Smooth muscle cell (in vitro differentiated cells): ENCODE results near the gene NCK1. TPM values are rescaled to one million over a fixed set of nuclear protein-coding genes. Genes with fewer than 3 reads are reported as not detected.

ENCODE experiments used
- DNase-seq: peaks from one replicate; lab custom pipeline; 2025; ENCODE audit not compliant: unreplicated experiment; lab: John Stamatoyannopoulos, UW
- H2AFZ ChIP-seq: fragments of 200-600 bp; sonication (generic); 2 replicates; pipeline ENCODE4 v1.6.0; 2016; ENCODE audit warnings: antibody characterized with exemption, low read depth, mild to moderate bottlenecking
- H3F3A ChIP-seq: fragments of 200-600 bp; sonication (generic); 2 replicates; pipeline ENCODE4 v1.6.0; 2017; ENCODE audit warnings: antibody characterized with exemption, low read depth
- H3K27ac ChIP-seq: fragments of 200-600 bp; sonication (generic); 2 replicates; pipeline ENCODE4 v1.5.1; 2016; ENCODE audit warnings: low read depth, mild to moderate bottlenecking
- H3K27me3 ChIP-seq: fragments of 200-600 bp; sonication (generic); 2 replicates; pipeline ENCODE4 v1.6.1; 2016; ENCODE audit warnings: low read depth, mild to moderate bottlenecking
- H3K36me3 ChIP-seq: fragments of 200-600 bp; sonication (generic); 2 replicates; pipeline ENCODE4 v1.5.1; 2016; ENCODE audit warnings: low read depth
- H3K4me1 ChIP-seq: fragments of 200-600 bp; sonication (generic); 2 replicates; pipeline ENCODE4 v1.5.1; 2016; ENCODE audit warnings: low read depth
- H3K4me2 ChIP-seq: fragments of 200-600 bp; sonication (generic); 2 replicates; pipeline ENCODE4 v1.6.0; 2016; ENCODE audit warnings: mild to moderate bottlenecking
- H3K4me3 ChIP-seq: fragments of 200-600 bp; sonication (generic); 2 replicates; pipeline ENCODE4 v1.5.1; 2016; ENCODE audit warnings: mild to moderate bottlenecking
- H3K79me2 ChIP-seq: fragments of 200-600 bp; sonication (generic); 2 replicates; pipeline ENCODE4 v1.6.0; 2016; ENCODE audit warnings: low read depth, mild to moderate bottlenecking
- H3K9ac ChIP-seq: fragments of 200-600 bp; sonication (generic); 2 replicates; pipeline ENCODE4 v1.6.0; 2016; ENCODE audit warnings: low read depth
- H3K9me3 ChIP-seq: fragments of 200-600 bp; sonication (generic); replicated peaks from 2 replicates; pipeline ENCODE4 v1.5.1; 2016; ENCODE audit warnings: low read depth
- H4K20me1 ChIP-seq: fragments of 200-600 bp; sonication (generic); 2 replicates; pipeline ENCODE4 v1.6.0; 2016; ENCODE audit warnings: low read depth
- WGBS: methylation state at CpG from one replicate; pipeline ENCODE4 v1.1.7; 2016; ENCODE audit warnings: low lambda C conversion rate; 5-methylcytosine and 5-hydroxymethylcytosine counted together
- polyA plus RNA-seq: library from polyadenylated mRNA; unstranded; fragments of >200 nt; fragmentation: Nextera tagmentation; extraction: Ambion mirVana; gene quantifications from 2 replicates; pipeline ENCODE4 v1.2.1, GENCODE V29; 2016
- total RNA-seq: library from RNA; depleted of rRNA; stranded (reverse); fragments of >200 nt; gene quantifications from 2 replicates; pipeline ENCODE4 v1.2.3, GENCODE V29; 2014
- TF ChIP-seq, protein P1 (sequence below): fragments of 200-600 bp; sonication (generic); IDR thresholded peaks from 2 replicates; pipeline ENCODE4 v1.5.1; 2017; ENCODE audit warnings: borderline replicate concordance, mild to moderate bottlenecking, antibody characterized with exemption; ENCODE audit not compliant: insufficient read depth, poor library complexity, severe bottlenecking

The NCK1 gene
- total and polyA plus RNA-seq, 2 experiments from 2014 or later: 21.1 to 41.8 TPM

DNA sequence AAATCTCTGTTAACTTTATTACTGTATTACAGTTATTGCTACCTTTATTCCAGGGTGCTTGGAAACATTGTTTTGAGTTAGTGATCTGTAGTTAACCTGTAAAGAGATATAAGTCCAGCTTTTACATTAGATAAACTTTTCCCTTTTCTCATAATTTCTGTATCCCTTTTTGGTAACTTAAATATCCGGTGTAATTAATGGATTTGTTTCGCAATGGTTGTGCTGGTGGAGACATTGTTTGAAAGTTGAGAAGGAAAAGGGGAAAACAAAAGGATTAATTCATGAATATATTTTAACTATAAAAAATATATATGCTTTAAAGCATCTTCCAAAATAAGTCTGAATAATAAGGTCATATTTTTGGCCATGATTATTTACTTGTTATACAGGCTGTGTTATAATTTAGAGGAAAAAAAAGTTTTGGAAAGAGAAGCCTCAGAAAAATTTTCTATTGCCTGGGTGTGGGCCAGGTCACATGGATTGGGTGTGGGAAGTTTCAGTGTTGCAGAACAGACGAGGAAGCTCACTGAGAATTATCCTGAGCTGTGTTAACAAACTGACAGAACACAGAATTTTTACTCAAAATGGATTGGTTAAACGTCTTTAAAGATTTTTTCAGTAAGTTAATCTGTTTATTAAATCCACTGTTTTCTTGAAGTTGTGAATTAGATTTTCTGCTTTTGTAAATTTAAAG lies 68.1 kb downstream of the NCK1 start:
- Histone ChIP-seq H3K4me1 (no peaks in the 10 kb centered on the region), H3K36me3 (no peaks in the 10 kb centered on the region), H4K20me1 (peaks cover 32% of the 10 kb centered on the region), H3F3A (no peaks in the 10 kb centered on the region), H3K4me2 (no peak overlapping the region), H3K79me2 (peaks cover 74% of the 10 kb centered on the region), H2AFZ (no peak overlapping the region), H3K27ac (peak overlapping the region; percentile 13), H3K27me3 (no peaks in the 10 kb centered on the region), H3K9ac (no peak overlapping the region), H3K4me3 (no peak overlapping the region), H3K9me3 (no peaks in the 10 kb centered on the region)
- 68% methylated on average over 4 of the region's 4 CpGs for WGBS
- TF ChIP-seq, protein P1, sequence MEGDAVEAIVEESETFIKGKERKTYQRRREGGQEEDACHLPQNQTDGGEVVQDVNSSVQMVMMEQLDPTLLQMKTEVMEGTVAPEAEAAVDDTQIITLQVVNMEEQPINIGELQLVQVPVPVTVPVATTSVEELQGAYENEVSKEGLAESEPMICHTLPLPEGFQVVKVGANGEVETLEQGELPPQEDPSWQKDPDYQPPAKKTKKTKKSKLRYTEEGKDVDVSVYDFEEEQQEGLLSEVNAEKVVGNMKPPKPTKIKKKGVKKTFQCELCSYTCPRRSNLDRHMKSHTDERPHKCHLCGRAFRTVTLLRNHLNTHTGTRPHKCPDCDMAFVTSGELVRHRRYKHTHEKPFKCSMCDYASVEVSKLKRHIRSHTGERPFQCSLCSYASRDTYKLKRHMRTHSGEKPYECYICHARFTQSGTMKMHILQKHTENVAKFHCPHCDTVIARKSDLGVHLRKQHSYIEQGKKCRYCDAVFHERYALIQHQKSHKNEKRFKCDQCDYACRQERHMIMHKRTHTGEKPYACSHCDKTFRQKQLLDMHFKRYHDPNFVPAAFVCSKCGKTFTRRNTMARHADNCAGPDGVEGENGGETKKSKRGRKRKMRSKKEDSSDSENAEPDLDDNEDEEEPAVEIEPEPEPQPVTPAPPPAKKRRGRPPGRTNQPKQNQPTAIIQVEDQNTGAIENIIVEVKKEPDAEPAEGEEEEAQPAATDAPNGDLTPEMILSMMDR: no peak
- DNase-seq: no peak

- H2AFZ ChIP-seq: no peak overlapping the region
- H3K4me2 ChIP-seq: no peak overlapping the region
- H3K9me3 ChIP-seq: no peaks in the 10 kb centered on the region
- H3K36me3 ChIP-seq: peaks cover 3% of the 10 kb centered on the region
- H3K27ac ChIP-seq: no peak overlapping the region
- H3K79me2 ChIP-seq: peaks cover 74% of the 10 kb centered on the region
- H3K4me1 ChIP-seq: no peaks in the 10 kb centered on the region
- no peak overlapping the region for H3K9ac ChIP-seq
- no peaks in the 10 kb centered on the region for H3K27me3 ChIP-seq
- H3F3A ChIP-seq: no peaks in the 10 kb centered on the region
- 95% methylated on average over 4 of the region's 4 CpGs for WGBS
- H3K4me3 ChIP-seq: no peak overlapping the region
- no peak for DNase-seq
- TF ChIP-seq, protein P1: no peak
- H4K20me1 ChIP-seq: peaks cover 19% of the 10 kb centered on the region
Observed at GRCh38 chr3:136931606-136932005, 69.6 kb downstream of the NCK1 start.

- 87% methylated on average over 1 of the region's 1 CpG for WGBS
- no peak overlapping the region for H2AFZ ChIP-seq
- H3K27me3 ChIP-seq: no peaks in the 10 kb centered on the region
- peaks cover 76% of the 10 kb centered on the region for H3K79me2 ChIP-seq
- H3F3A ChIP-seq: peaks cover under 1% of the 10 kb centered on the region
- H4K20me1 ChIP-seq: peaks cover 11% of the 10 kb centered on the region
- TF ChIP-seq, protein P1: no peak
- no peak overlapping the region for H3K27ac ChIP-seq
- H3K36me3 ChIP-seq: peaks cover 8% of the 10 kb centered on the region
- H3K4me3 ChIP-seq: no peak overlapping the region
- no peak overlapping the region for H3K9ac ChIP-seq
- no peak for DNase-seq
- no peaks in the 10 kb centered on the region for H3K4me1 ChIP-seq
- H3K4me2 ChIP-seq: no peak overlapping the region
- H3K9me3 ChIP-seq: no peaks in the 10 kb centered on the region
Observed at GRCh38 chr3:136932523-136932922, 70.5 kb downstream of the NCK1 start.
